HG02588 (cell line): ENCODE data around the gene AFMID.
"Not testable (repeated sequence)": the region's sequence is repeated elsewhere in the genome, so short reads cannot be mapped to it uniquely, and the experiment has no call there.

Source experiments
- ATAC-seq: cut with Tn5 transposase; IDR thresholded peaks from one replicate; pipeline ENCODE4 v1.9.1; 2021; ENCODE audit warnings: mild to moderate bottlenecking, moderate library complexity; ENCODE audit not compliant: unreplicated experiment

AFMID gene

DNA sequence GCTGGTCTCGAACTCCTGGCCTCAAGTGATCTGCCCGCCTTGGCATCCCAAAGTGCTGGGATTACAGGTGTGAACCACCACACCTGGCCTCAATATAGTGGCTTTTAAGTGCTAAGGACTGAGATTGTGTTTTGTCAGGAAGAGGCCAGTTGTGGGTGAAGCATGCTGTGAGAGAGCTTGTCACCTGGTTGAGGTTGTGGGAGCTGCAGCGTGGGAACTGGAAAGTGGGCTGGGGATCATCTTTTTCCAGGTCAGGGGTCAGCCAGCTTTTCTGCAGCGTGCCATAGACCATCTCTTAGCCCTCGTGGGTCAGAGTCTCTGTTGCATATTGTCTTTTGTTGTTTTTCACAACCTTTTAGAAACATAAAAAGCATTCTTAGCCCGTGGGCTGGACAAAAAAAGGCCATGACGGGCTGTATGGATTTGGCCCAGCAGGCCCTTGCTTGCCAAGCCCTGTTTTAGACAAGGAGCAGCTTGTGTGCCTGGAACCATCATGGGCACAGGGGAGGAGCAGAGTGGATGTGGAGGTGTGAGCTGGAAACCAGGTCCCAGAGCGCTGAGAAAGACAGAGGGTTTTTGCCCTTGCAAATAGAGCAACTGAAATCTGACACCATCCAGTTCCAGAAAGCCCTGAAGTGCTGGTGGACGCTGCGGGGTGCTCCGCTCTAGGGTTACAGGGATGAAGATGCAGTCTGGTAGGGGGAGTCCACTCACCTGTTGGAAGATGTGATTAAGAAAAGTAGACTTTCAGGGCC, 32.4 kb downstream of the AFMID start:
- ATAC-seq: no peak

GRCh38 chr17:78223061-78223460, 35.9 kb downstream of the AFMID start:
- no peak for ATAC-seq

- no peak for ATAC-seq
Measured at GRCh38 chr17:78223765-78224164, 36.6 kb downstream of the AFMID start.

DNA sequence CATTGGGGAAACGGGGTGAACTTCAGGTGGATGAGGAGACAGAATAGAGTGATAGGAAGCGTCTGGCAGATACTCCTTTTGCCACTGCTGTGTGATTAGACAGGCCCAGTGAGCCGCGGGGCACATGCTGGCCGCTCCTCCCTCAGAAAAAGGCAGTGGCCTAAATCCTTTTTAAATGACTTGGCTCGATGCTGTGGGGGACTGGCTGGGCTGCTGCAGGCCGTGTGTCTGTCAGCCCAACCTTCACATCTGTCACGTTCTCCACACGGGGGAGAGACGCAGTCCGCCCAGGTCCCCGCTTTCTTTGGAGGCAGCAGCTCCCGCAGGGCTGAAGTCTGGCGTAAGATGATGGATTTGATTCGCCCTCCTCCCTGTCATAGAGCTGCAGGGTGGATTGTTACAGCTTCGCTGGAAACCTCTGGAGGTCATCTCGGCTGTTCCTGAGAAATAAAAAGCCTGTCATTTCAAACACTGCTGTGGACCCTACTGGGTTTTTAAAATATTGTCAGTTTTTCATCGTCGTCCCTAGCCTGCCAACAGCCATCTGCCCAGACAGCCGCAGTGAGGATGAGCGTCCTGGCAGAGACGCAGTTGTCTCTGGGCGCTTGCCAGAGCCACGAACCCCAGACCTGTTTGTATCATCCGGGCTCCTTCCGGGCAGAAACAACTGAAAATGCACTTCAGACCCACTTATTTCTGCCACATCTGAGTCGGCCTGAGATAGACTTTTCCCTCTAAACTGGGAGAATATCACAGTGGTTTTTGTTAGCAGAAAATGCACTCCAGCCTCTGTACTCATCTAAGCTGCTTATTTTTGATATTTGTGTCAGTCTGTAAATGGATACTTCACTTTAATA, 37.3 kb downstream of the AFMID start:
- no peak for ATAC-seq

DNA sequence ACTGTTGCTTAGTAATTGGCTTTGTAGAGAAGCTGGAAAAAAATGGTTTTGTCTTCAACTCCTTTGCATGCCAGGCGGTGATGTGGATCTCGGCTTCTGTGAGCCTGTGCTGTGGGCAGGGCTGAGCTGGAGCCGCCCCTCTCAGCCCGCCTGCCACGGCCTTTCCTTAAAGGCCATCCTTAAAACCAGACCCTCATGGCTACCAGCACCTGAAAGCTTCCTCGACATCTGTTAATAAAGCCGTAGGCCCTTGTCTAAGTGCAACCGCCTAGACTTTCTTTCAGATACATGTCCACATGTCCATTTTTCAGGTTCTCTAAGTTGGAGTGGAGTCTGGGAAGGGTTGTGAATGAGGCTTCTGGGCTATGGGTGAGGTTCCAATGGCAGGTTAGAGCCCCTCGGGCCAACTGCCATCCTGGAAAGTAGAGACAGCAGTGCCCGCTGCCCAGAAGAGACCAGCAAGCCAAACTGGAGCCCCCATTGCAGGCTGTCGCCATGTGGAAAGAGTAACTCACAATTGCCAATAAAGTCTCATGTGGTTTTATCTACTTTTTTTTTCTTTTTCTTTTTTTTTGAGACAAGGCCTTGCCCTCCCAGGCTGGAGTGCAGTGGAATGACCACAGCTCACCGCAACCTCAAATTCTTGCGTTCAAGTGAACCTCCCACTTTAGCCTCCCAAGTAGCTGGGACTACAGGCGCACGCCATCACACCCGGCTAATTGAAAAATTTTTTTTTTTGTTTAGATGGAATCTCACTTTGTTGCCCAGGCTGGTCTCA, 38.1 kb downstream of the AFMID start:
- no peak for ATAC-seq

- no peak for ATAC-seq
Measured at GRCh38 chr17:78226055-78226758, 39.0 kb downstream of the AFMID start.

GRCh38 chr17:78226759-78227454, 39.7 kb downstream of the AFMID start:
- no peak for ATAC-seq

DNA sequence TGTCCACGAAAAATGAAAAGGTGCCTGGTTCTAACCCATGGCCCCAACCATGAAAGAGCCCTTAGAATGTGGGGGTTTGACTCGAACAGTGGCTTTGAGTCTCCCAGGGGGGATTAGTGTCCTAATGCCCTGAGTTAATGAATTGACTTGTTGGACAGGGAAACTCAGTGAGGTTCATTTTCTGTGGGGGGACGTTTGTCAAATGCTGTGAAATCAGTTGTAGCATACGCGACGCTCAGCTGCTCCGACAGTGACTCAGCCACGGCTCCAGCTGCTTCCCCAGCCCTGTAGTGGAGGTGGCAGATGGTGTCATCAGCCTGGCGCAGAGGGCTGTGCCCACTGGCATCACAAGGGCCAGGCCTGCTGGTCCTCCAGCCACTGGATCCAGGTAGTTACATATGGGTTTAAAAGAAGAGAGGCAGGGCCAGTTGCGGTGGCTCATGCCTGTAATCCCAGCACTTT, 40.3 kb downstream of the AFMID start:
- no peak for ATAC-seq

DNA sequence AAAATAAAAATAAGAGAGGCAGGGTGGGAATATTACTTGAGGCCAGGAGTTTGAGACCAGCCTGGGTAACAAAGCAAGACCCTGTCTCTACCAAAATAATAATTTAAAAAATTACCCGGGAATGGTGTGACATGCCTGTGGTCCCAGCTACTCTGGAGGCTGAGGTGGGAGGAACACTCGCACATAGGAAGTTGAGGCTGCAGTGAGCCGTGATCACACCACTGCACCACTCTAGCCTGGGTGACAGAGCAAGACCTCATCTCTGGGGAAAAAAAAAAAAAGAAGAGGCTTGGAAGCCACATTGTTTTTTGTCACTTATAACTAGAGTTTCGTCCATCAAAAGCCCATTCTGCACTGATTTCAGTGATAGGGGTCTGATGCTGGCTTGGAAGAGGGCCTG, 41.0 kb downstream of the AFMID start:
- ATAC-seq: no peak

- no peak for ATAC-seq
Measured at GRCh38 chr17:78230252-78230962, 43.2 kb downstream of the AFMID start.

DNA sequence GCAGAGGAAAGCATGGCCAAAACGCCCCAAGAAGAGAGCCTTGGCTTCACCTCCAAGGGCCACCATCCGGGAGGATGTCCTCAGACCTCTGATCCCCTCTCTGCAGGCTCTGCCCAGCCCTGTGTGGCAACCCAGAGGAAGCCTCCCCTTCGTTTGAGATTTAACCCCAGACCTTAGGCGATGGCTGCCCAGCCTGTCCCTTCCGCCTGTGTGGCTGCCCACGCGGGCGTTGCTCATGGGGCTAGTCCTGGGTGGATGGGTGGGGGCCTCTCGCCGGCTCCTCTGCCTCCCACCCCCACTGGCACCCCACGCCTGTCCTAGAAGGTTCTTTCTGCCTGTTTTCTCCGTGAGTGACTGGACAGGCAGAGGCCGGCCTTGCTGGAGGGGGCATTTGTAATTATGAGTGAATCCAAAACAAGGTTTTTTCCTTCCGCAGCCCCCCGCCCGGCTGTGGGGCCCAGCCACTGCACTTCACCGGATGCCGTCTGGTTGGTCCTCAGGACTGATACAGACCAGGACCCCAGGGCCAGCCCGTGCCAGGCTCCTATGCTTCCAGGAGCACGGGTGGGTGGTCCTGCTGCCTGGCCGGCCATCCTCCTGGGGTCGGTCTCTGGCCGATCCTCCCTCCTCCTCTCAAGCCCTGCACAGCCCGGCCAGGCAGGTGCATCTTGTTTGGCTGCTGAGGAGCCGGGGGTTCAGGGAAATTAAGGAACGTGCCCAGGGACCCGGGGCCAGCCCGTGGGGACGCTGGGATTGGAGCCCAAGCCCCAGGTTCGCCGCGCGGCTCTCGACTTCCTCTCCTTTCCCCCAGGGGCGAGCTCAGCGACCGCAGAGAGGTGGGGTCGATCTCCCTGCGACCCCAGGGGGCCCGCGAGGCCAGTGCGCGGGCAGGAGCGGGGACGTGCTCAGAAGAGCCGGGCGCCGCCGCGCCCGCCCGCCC, 44.1 kb downstream of the AFMID start, which contains the start of gene TMEM235:
Gene TMEM235 (plus strand): TSS at position 636 of the 940 bp plus-strand sequence. CDS start 393 bp downstream, outside the sequence.
- ATAC-seq: no peak

GRCh38 chr17:78231991-78232858, 45.1 kb downstream of the AFMID start:
- no peak for ATAC-seq

GRCh38 chr17:78232859-78233173, 45.7 kb downstream of the AFMID start:
- no peak for ATAC-seq

- no peak for ATAC-seq
Measured at GRCh38 chr17:78233678-78234077, 46.5 kb downstream of the AFMID start.

DNA sequence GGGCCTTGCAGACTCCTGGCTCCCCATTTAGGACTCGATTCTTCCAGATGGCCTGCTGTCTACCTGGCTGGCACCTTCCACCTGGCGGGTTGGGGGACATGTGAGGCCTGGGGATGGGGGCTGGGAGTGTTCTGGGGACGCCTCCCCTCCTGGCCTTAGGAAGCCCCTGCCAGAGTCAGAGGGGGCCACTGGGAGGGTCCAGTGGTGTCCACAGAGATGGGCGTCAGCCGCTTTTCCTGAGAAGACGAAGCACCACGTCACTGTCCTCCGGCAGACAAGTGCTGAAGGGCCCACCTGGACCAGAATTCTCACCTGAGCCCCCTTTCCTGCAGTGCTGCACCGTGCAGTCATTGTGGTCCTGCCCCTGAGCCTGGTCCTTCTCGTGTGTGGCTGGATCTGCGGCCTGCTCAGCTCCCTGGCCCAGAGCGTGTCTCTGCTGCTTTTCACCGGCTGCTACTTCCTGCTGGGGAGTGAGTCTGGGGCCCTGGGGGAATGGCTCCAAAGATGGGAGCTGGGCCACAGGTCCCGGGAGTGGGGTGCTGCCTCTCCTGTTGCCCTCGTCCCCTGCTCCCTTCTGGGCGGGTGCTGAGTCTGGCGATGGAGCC, 47.2 kb downstream of the AFMID start:
- ATAC-seq: no peak

- not testable (repeated sequence) for ATAC-seq
Measured at GRCh38 chr17:78235022-78235421, 47.9 kb downstream of the AFMID start.

DNA sequence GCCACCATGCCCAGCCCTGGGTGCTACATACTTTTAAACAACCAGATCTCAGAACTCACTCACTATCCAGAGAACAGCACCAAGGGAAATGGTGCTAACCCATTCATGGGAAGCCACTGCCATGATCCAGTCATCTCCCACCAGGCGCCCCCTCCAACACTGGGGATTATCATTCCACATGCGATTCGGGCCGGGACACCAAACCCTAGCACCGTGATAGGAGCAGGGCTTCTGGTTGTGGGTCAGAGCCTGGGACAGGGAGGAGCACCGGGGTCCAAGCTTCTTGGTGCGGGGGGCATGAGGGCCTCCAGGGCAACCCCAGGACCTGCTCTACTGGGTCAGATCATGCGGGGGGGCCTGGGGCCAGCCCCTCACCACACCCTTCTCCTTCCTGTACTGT, 48.7 kb downstream of the AFMID start:
- ATAC-seq: no peak
